Measurements from ENCODE around the gene KDM3B. TPM values are rescaled to one million over a fixed set of nuclear protein-coding genes. Genes with fewer than 3 reads are reported as not detected.

Gene KDM3B
- total RNA-seq, 4 donors from 2014 or later = 49.1 to 112 (median 65.1) TPM

DNA sequence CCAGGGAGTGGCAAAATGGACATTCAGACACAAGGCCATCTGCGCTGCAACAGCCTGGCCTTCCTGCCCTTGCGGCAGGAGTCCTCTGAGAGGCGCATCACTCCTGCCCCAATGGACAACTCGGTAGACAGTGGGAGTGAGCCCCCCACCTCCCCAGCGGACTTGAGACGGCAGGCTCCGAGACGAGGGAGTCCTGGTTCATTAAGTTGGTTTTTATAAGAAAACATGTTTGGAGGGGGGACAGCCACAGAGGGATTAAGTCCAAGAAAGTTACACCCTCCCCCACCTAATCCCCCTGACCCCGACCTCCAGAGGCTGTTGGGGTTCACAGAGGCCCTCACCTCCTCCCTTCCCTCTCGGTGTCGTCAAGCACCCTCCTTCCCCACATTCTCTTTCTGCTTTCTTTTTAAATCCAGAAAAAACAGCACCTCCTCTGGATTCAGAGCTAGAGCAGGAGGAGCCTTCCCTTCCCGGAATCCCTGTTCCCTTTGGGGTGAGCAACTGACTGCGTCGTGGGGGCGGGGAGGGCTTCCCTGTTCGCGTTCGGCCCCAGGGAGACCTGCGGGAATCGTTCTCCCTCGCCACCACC is 111.0 kb downstream of the KDM3B start:
- H3K36me3 ChIP-seq = peaks cover 15% of the 10 kb centered on the region
- WGBS = 14% methylated on average over 21 of the region's 21 CpGs
- no peak for DNase-seq (ENCODE audit: low spot score in 2 of 2)

DNA sequence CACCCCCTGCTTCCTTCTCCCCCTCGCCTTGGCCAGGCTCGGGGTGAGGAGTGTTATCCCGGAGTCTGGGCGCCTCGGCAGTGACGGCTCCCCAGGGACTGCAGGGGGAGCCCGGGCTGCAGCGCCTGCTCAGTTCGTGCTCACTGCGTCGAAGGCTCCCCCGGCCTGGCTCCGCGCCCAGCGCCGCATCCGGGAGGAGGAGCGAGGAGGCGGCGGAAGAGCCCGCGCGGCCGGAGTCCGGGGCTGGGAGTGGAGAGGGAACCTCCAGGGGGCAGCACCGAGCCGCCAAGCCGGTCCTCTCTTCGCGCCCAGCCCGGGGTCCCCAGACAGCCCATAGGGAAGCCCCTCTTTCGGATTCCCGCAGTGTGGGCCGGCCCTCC is 111.5 kb downstream of the KDM3B start:
- Histone ChIP-seq H3K27me3 (no peaks in the 10 kb centered on the region), H3K27ac (peak overlapping the region; percentile 99), H3K4me1 (peaks cover 75% of the 10 kb centered on the region), H3K4me3 (peak overlapping the region; percentile 87), H3K9me3 (no peaks in the 10 kb centered on the region), H3K36me3 (peaks cover 15% of the 10 kb centered on the region)
- 0% methylated on average over 8 of the region's 34 CpGs for WGBS
- DNase-seq (ENCODE audit: low spot score in 2 of 2) = peak; percentile 95 to 96
- peak in 2 of 3 donors; percentile 84 to 91 for TF ChIP-seq POLR2AphosphoS5 (IDR thresholded peaks at IDR 0.05)
- TF ChIP-seq, protein P1, sequence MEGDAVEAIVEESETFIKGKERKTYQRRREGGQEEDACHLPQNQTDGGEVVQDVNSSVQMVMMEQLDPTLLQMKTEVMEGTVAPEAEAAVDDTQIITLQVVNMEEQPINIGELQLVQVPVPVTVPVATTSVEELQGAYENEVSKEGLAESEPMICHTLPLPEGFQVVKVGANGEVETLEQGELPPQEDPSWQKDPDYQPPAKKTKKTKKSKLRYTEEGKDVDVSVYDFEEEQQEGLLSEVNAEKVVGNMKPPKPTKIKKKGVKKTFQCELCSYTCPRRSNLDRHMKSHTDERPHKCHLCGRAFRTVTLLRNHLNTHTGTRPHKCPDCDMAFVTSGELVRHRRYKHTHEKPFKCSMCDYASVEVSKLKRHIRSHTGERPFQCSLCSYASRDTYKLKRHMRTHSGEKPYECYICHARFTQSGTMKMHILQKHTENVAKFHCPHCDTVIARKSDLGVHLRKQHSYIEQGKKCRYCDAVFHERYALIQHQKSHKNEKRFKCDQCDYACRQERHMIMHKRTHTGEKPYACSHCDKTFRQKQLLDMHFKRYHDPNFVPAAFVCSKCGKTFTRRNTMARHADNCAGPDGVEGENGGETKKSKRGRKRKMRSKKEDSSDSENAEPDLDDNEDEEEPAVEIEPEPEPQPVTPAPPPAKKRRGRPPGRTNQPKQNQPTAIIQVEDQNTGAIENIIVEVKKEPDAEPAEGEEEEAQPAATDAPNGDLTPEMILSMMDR (IDR thresholded peaks at IDR 0.05) = peak; percentile 89 to 97
- TF ChIP-seq EP300 (IDR thresholded peaks at IDR 0.05) = no peak
- peak in 1 of 2 donors; percentile 68 for TF ChIP-seq POLR2A (IDR thresholded peaks at IDR 0.05)

More for the DNA sequence above, 111.0 kb downstream of the KDM3B start:
- TF ChIP-seq EP300 (IDR thresholded peaks at IDR 0.05) (no peak), POLR2AphosphoS5 (IDR thresholded peaks at IDR 0.05) (no peak), POLR2A (IDR thresholded peaks at IDR 0.05) (no peak)
- TF ChIP-seq, protein P1 (IDR thresholded peaks at IDR 0.05) = no peak
- Histone ChIP-seq H3K4me3 (peak overlapping the region; percentile 87), H3K27ac (peak overlapping the region; percentile 99), H3K4me1 (peaks cover 75% of the 10 kb centered on the region), H3K9me3 (no peaks in the 10 kb centered on the region), H3K27me3 (no peaks in the 10 kb centered on the region)

DNA sequence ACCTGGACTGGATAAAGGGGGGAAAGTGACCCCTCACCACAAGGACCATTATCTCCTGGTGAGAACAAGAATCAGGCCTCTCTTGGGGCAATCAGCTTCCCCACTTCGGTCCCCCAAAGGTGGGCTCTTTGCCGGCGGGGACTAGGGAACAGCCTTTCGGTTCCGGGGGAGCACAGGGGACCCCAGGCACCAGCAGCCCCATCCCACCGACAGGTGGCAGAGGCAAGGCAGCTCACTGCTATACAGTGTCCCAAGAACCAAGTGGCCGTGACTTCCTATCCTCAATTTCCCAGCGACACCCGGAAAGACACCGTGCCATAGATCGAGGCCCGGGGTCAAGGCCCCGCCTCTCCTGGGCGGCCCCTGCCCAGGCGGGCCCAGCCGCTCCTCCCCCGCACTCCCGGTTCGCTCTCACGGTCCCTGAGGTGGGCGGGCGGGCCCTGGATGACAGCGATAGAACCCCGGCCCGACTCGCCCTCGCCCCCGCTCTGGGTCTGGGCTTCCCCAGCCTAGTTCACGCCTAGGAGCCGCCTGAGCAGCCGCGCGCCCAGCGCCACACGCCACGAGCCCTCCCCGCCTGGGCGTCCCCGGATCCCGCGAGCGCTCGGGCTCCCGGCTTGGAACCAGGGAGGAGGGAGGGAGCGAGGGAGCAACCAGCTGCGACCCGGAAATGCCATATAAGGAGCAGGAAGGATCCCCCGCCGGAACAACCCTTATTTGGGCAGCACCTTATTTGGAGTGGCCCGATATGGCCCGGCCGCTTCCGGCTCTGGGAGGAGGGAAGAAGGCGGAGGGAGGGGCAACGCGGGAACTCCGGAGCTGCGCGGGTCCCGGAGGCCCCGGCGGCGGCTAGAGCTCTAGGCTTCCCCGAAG is 112.1 kb downstream of the KDM3B start:
- H3K4me3 ChIP-seq = peak overlapping the region; percentile 87
- no peaks in the 10 kb centered on the region for H3K27me3 ChIP-seq
- TF ChIP-seq EP300 (IDR thresholded peaks at IDR 0.05) (no peak), POLR2AphosphoS5 (IDR thresholded peaks at IDR 0.05) (peak; percentile 5 to 92 (median 45)), POLR2A (IDR thresholded peaks at IDR 0.05) (peak in 1 of 2 donors; percentile 65)
- TF ChIP-seq, protein P1 (IDR thresholded peaks at IDR 0.05) = peak; percentile 0 to 34
- peaks cover 77% of the 10 kb centered on the region for H3K4me1 ChIP-seq
- H3K27ac ChIP-seq = peak overlapping the region; percentile 99
- H3K9me3 ChIP-seq = no peaks in the 10 kb centered on the region
- WGBS = 0% methylated on average over 24 of the region's 64 CpGs
- peaks cover 15% of the 10 kb centered on the region for H3K36me3 ChIP-seq
- DNase-seq (ENCODE audit: low spot score in 2 of 2) = peak; percentile 99

DNA sequence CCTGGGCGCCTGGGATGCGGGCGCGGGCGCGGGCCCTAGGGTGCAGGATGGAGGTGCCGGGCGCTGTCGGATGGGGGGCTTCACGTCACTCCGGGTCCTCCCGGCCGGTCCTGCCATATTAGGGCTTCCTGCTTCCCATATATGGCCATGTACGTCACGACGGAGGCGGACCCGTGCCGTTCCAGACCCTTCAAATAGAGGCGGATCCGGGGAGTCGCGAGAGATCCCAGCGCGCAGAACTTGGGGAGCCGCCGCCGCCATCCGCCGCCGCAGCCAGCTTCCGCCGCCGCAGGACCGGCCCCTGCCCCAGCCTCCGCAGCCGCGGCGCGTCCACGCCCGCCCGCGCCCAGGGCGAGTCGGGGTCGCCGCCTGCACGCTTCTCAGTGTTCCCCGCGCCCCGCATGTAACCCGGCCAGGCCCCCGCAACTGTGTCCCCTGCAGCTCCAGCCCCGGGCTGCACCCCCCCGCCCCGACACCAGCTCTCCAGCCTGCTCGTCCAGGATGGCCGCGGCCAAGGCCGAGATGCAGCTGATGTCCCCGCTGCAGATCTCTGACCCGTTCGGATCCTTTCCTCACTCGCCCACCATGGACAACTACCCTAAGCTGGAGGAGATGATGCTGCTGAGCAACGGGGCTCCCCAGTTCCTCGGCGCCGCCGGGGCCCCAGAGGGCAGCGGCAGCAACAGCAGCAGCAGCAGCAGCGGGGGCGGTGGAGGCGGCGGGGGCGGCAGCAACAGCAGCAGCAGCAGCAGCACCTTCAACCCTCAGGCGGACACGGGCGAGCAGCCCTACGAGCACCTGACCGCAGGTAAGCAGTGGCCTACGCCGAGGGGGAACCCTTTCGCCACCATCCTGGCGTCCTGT is 113.0 kb downstream of the KDM3B start, which contains the start of gene EGR1:
EGR1 (plus strand) TSS at position 219 of the 864 bp plus-strand sequence; CDS start at position 502, 283 bp downstream.
- H3K27ac ChIP-seq = peak within 1 kb of the TSS; percentile 99
- DNase-seq (ENCODE audit: low spot score in 2 of 2) = peak; percentile 98
- 0% methylated on average over 23 of the region's 85 CpGs for WGBS
- peaks cover 76% of the 10 kb centered on the region for H3K4me1 ChIP-seq
- no peaks in the 10 kb centered on the region for H3K27me3 ChIP-seq
- peak in 2 of 3 donors; percentile 38 to 63 for TF ChIP-seq POLR2AphosphoS5 (IDR thresholded peaks at IDR 0.05)
- TF ChIP-seq, protein P1 (IDR thresholded peaks at IDR 0.05) = no peak
- TF ChIP-seq EP300 (IDR thresholded peaks at IDR 0.05) = no peak
- TF ChIP-seq POLR2A (IDR thresholded peaks at IDR 0.05) = peak; percentile 96 to 99
- H3K36me3 ChIP-seq = peaks cover 15% of the 10 kb centered on the region
- peak within 1 kb of the TSS; percentile 87 for H3K4me3 ChIP-seq
- H3K9me3 ChIP-seq = no peaks in the 10 kb centered on the region

All from suprapubic skin (tissue), 4 donors.